Tibial artery (tissue), 4 donors: ENCODE data around the gene FARP1.
A peak's percentile ranks its signal among the peaks of the same experiment; 100 is the strongest.

Experiments used
- DNase-seq, 2 donors: peaks; one replicate each; pipeline ENCODE4 v3.0.0-alpha.2; 2019
- H3K27ac ChIP-seq, 2 donors: fragments of 200-600 bp; sonication (generic) in 1 of 2; 1 replicate in 1 of 2; 2 replicates in 1 of 2; pipeline ENCODE4 v1.5.1; 2018 to 2019; ENCODE audit warnings: mild to moderate bottlenecking in 1 of 2
- H3K27me3 ChIP-seq, 2 donors: fragments of 200-600 bp; sonication (generic) in 1 of 2; one replicate each; pipeline versions ENCODE4 v1.5.1 to v1.6.0; 2016 to 2019
- H3K36me3 ChIP-seq, 3 donors: fragments of 200-600 bp; sonication (generic) in 2 of 3; one replicate each; pipeline ENCODE4 v1.5.1; 2016 to 2019; ENCODE audit warnings: mild to moderate bottlenecking in 2 of 3
- H3K4me1 ChIP-seq, 4 donors: fragments of 200-600 bp; sonication (generic) in 2 of 4; 1 replicate in 3 of 4; 2 replicates in 1 of 4; pipeline ENCODE4 v1.5.1; 2016 to 2019
- H3K4me3 ChIP-seq, 2 donors: fragments of 200-600 bp; sonication (generic) in 1 of 2; 1 replicate in 1 of 2; 2 replicates in 1 of 2; pipeline ENCODE4 v1.5.1; 2018 to 2019; ENCODE audit warnings: mild to moderate bottlenecking in 2 of 2
- H3K9me3 ChIP-seq, 3 donors: fragments of 200-600 bp; sonication (generic) in 1 of 3; one replicate each; pipeline ENCODE4 v1.5.1; 2016 to 2019
- CTCF ChIP-seq, 2 experiments: fragments of 200-600 bp in 1 of 2; fragments of 450-650 bp in 1 of 2; IDR thresholded peaks; one replicate each; pipeline ENCODE4 v1.5.1; 2017 to 2019; ENCODE audit warnings: antibody characterized with exemption in 2 of 2, mild to moderate bottlenecking in 1 of 2, moderate library complexity in 1 of 2
- intact Hi-C: fragments of 100-400 bp; cut with DNase I; formaldehyde crosslinking; loops from one replicate; pipeline ENCODE4 v1.15.0; 2023; ENCODE audit warnings: low total_unique reads

The FARP1 gene

GRCh38 chr13:98447130-98447529 lies 304.2 kb downstream of the FARP1 start:
- DNase-seq: no peak
- Histone ChIP-seq H3K4me3 (no peak overlapping the region), H3K27me3 (no peaks in the 10 kb centered on the region), H3K36me3 (peaks cover 12 to 52% (median 34%) of the 10 kb centered on the region in 3 donors), H3K4me1 (peaks cover 0 to 42% (median 26%) of the 10 kb centered on the region in 4 donors), H3K9me3 (no peaks in the 10 kb centered on the region), H3K27ac (peak overlapping the region in 1 of 2 donors; percentile 42)
- no peak for TF ChIP-seq CTCF (IDR thresholded peaks at IDR 0.05)
- intact Hi-C loops: loop anchor here (10.0 kb wide), 1 partner anchor 138 kb away; no protein-coding TSS in a partner anchor

- Histone ChIP-seq H3K27me3 (no peaks in the 10 kb centered on the region), H3K4me1 (peaks cover 0 to 51% (median 28%) of the 10 kb centered on the region in 4 donors), H3K4me3 (no peak overlapping the region), H3K36me3 (peaks cover 12 to 52% (median 34%) of the 10 kb centered on the region in 3 donors), H3K27ac (no peak overlapping the region), H3K9me3 (no peaks in the 10 kb centered on the region)
- DNase-seq: no peak
- peak in 1 of 2 experiments; percentile 37 for TF ChIP-seq CTCF (IDR thresholded peaks at IDR 0.05)
- intact Hi-C loops: loop anchor here (10.0 kb wide), 1 partner anchor 137 kb away; no protein-coding TSS in a partner anchor
Measured at GRCh38 chr13:98447881-98448641, 305.2 kb downstream of the FARP1 start.

- TF ChIP-seq CTCF (IDR thresholded peaks at IDR 0.05): no peak
- no peaks in the 10 kb centered on the region for H3K9me3 ChIP-seq
- H3K36me3 ChIP-seq: peaks cover 12 to 51% (median 34%) of the 10 kb centered on the region in 3 donors
- H3K27ac ChIP-seq: peak overlapping the region in 1 of 2 donors; percentile 77
- peaks cover 0 to 56% (median 30%) of the 10 kb centered on the region in 4 donors for H3K4me1 ChIP-seq
- H3K4me3 ChIP-seq: no peak overlapping the region
- H3K27me3 ChIP-seq: no peaks in the 10 kb centered on the region
- intact Hi-C loops: loop anchor here (10.0 kb wide), 1 partner anchor 136 kb away; no protein-coding TSS in a partner anchor
- DNase-seq: no peak
Measured at GRCh38 chr13:98448642-98448928, 305.7 kb downstream of the FARP1 start.

DNA sequence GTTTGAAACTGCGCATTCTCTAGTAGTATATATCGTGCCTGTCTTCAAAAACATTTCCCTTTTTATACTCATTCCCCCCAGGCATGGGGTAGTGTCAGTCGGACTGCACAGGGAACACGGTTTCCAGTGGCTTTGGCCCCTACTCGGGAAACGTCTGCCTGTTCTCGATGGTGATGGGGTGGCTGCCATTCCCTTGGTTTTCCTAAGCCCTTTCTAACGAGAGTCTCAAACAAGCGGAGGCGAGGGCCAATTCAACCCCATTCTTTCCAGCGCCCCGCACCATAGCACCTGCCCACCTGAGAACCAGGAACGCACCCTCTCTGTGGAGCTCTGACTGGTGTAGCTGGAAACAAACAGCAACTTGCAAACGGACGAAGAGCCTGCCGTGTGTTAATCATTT lies 306.4 kb downstream of the FARP1 start:
- TF ChIP-seq CTCF (IDR thresholded peaks at IDR 0.05): no peak
- peaks cover 12 to 45% (median 34%) of the 10 kb centered on the region in 3 donors for H3K36me3 ChIP-seq
- no peak overlapping the region for H3K4me3 ChIP-seq
- peaks cover 0 to 63% (median 35%) of the 10 kb centered on the region in 4 donors for H3K4me1 ChIP-seq
- H3K9me3 ChIP-seq: no peaks in the 10 kb centered on the region
- no peaks in the 10 kb centered on the region for H3K27me3 ChIP-seq
- H3K27ac ChIP-seq: peak overlapping the region; percentile 77 to 80
- intact Hi-C loops: loop anchor here (10.0 kb wide), 1 partner anchor 136 kb away; no protein-coding TSS in a partner anchor
- no peak for DNase-seq

DNA sequence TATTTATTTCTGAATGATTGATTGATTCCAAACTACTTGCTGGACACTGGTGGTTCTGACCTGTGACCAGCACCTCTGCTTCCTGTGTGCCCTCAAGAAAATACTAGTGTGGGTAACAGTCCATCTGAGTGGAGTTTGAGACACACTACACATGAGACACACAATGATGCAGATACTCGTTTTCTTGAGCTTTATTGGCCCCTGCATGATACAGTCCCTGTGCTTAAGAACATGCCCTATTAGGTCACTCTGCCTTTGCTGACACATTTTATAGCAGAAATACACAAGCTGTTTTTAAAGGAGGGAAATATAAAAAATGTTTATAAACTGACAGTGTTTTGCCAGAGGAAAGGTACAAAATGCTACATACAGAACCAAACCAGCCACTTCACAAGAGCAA lies 307.1 kb downstream of the FARP1 start:
- Histone ChIP-seq H3K4me1 (peaks cover 0 to 70% (median 42%) of the 10 kb centered on the region in 4 donors), H3K9me3 (no peaks in the 10 kb centered on the region), H3K27ac (peak overlapping the region; percentile 77 to 80), H3K36me3 (peaks cover 12 to 44% (median 34%) of the 10 kb centered on the region in 3 donors), H3K4me3 (no peak overlapping the region), H3K27me3 (no peaks in the 10 kb centered on the region)
- DNase-seq: no peak
- intact Hi-C loops: no loop called here
- no peak for TF ChIP-seq CTCF (IDR thresholded peaks at IDR 0.05)
